NAMALWA (cell line): ENCODE results near the gene CCL4L2.
"Not testable (repeated sequence)": the region's sequence is repeated elsewhere in the genome, so short reads cannot be mapped to it uniquely, and the experiment has no call there.

Source experiments
- DNase-seq: peaks from one replicate; pipeline ENCODE4 v3.0.0-alpha.2; 2015; ENCODE audit warnings: low spot score

Gene CCL4L2

DNA sequence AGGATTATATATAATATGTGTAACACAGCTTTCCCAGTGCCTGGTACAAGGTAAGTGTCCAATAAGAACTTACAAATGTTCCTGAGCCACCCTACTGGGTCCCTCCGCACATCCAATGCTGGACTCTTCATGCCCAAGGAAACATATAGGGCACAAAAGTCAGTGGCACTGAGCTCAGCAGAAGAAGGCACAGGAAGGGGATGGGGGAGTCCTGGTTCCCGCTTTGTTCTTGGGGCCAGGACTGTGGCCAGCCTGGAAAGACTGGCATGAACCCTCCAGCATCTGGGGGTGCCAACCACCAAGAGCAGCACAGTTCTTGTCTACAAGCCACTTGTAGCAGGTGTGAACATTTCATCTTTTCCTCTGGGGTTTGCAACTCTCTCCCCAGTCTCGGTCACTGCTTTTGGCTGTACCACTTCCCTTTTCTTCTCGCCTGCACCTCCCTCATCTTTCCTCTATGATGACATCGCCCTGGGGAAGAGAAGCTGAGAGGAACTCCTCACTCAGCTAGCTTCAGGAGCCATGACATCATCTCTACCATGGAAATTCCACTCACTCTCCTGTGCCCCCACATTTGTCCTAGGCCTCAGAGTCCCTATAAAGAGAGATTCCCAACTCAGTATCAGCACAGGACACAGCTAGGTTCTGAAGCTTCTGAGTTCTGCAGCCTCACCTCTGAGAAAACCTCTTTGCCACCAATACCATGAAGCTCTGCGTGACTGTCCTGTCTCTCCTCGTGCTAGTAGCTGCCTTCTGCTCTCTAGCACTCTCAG, at the start of gene CCL4L2:
Gene CCL4L2 (plus strand): TSS at position 625 of the 773 bp plus-strand sequence.
- peak; percentile 97 for DNase-seq

GRCh38 chr17:36168836-36169235, 42.0 kb upstream of the CCL4L2 start:
- not testable (repeated sequence) for DNase-seq

- not testable (repeated sequence) for DNase-seq
Measured at GRCh38 chr17:36176536-36176935, 34.3 kb upstream of the CCL4L2 start, which contains the start of gene TBC1D3B. TSS of gene TBC1D3B (minus strand) at chr17:36176636. CDS start at chr17:36175050, 1,586 bp downstream.

DNA sequence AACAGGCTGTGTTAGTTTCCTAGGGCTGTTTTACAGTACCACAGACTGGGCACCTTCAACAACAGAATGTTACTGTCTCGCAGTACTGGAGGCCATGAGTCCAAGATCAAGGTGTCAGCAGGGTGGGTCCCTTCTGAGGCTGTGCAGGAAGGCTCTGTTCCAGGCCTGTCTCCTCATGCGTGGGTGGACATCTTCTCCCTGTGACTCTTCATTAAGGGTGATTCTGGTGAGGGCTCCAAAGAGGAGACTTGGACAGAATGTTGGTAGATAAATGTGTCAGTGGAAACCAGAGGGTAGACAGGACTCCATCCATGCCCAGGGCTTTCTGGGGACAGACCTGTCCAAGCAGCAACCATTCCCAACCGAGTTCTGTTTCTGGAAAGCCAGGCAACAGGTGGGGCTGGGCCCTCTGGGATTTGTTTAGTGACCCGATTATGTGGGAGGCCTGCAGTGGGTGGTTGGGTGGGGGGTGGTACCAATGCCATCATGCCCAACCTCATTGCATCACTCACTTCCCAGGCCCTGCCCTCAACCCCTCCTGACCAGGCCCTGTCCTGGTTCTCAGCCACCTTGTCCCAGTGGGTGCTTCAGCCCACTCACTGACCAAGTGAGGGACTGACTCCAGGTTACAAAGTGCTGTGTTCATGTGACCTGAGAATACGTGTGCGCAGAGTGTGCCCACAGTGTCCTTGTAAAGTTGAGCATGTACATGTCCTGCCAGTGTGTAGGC, 29.3 kb upstream of the CCL4L2 start:
- DNase-seq, result not testable (repeated sequence)

GRCh38 chr17:36182176-36183000, 28.5 kb upstream of the CCL4L2 start:
- no peak for DNase-seq

DNA sequence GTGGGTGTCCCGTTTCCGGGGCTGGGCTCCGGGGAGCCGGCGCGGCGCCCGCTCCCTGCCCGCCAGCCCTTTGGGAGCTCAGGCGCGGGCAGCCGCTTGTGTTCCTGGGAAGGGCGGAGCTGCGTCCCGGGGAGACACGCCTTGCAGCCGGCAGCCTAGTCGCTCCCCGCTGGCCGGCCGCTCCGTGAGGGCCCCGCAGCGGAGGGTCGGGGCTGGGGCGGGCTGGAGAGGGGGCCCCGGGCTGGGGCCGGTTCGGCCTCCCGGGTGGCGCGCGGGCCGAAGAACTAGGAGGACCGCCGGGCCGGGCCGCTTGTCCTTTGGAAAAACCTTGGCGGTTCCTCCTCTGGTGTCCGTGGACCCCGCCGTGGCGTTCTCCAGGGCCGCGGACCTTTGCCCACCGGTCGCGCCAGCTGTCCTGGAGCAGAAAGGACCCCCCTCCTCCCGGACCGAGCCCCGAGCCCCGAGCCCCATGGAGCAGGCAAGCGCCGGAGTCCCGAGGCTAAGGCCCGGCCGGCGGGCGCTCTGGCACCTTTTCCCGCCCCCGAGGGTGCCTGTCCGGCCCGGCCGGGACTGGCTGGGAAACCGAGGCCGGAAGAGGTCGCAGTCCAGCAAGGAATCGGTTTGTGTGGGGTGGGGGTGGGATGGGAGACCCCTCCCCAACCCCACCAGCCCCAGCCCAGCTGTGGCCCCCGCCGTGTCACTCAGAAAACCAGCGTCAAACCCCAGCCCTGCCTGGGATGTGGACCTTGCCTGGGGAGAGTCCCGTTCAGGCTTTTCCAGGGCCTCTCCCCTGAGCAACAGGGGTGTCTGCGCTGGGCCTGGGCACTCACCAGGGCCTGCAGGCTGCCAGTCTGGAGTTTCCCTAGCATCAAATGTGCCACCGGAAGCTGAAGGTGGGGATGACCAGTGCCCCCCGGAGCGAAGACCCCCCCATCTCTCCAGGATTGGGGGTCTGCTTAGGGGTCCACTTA, 27.6 kb upstream of the CCL4L2 start:
- DNase-seq, result no peak

DNA sequence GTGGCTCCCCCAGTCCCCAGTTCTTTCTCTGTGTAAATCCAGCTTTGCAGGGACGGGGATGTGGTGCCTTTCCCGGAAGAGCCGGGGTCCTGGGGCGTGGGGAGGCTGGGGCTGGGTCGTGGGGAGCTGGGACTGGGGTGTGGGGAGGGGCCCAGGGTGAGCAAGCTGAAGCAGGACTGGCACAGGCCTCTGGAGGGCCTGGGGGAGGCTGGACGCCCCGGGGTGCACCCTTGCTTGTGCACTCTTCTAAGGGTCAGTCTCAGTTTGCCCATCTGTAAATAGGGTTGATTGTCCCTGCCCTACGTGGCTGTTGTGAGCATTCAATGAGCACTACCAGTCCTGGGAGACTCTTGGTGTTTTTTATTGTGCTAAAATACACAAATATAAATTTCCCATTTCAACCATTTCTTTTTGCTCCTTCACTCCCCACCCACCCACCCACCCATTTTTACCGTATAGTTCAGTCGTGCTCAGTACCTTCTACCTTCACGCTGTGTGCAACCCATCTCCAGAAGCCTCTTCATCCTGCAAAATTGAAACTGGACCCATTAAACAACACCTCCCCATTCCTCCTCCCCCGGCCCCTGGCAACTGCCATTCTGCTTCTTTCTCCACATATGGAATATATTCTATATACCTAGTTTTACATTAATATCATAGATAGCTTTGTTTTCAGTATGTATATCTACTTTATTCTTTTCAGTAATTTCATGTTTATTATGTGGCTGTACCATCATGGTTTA, 26.7 kb upstream of the CCL4L2 start:
- no peak for DNase-seq

DNA sequence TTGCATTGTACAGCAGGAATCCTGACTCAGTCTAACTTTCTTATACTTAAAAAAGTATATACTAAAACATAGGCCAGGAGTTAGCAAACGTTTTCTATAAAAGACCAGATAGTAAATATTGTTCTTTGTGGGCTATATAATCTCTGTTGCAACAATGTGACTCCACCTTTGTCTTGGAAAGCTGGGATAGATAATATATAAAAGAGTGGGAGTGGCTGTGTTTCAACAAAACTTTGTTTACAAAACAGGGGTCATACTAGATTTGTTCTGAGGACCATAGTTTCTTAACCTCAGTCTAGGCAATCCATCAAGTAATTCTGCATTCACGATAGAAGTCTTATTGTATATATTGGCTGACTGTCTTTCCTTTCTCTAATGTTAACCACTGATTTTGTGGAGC, 25.4 kb upstream of the CCL4L2 start:
- DNase-seq, result no peak

DNA sequence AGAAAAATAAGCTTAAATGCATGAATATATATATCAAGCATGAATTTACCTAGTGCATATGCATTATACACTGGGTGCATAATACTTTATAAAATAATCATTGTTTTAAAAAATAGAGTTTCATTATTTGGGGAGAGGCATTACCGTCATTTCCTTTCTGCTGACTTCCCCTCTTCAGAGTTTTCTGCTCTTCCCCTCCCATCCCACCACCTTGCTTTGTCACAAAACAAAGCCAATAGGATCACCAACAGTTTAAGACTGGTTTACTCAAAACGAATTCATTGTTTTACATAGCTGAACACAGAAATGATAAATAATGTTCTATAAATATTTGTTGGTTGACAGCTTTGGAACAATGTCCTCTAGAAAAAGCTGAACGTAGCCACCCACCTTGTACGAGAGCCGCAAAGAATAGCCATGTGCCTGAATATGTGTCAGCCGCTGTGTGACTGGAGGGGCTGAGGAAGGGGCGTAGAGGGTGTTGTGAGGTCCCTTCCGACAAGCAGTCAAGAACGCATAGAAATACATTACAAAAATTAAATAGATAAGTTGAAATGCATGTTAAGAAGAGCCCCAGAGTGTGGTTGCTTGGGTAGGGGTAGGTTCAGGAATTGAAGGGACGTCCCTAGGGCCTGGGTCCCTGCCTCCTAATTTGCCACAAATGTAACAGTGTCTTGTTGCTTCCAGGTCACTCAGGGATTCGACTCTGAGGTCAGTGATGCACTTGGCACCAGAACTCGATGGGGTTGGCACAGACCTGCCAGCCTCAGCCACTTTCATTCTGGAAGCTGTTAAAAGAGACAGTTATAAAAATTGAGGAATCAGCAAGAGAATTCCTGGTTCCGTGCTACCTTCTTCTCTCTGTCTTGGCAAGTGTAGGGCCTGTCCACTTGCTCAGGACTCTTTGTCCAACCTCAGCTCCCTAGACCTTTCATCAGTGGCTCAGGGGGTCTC, 23.8 kb upstream of the CCL4L2 start:
- DNase-seq, result not testable (repeated sequence)

DNA sequence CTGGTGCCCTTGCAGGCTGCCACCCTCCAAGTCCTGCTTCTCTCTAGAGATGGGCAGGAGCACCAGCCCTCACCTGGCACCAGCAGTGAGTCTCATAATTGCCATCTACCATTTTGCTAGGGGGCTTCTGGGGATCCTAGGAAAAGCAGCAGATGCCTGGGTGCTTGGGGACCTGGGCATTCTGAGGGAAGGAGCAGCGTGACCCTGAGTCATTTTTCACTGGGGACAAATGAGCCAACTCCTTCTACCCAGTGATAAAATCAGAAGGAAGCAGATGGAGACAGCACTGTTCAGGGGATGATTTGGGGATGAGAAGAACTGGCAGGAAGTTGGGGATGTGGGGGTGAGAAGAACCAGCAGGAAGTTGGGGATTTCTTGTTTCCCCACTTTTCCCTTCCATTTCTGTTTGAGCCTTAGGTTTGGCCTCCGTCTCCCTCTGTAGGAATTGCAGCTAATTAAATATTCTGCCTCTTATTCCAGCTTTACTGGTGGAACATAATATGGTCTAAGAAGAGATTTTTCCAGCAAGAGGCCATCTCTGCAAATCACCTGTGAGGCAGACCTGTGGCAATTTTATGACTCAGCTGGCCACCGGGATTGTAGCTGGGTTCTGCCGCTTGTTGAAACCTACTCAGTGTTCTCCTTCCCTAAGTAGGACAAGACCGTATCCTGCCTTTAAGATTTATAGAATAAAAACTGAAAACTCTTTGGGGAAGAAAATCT, 22.8 kb upstream of the CCL4L2 start:
- not testable (repeated sequence) for DNase-seq

DNA sequence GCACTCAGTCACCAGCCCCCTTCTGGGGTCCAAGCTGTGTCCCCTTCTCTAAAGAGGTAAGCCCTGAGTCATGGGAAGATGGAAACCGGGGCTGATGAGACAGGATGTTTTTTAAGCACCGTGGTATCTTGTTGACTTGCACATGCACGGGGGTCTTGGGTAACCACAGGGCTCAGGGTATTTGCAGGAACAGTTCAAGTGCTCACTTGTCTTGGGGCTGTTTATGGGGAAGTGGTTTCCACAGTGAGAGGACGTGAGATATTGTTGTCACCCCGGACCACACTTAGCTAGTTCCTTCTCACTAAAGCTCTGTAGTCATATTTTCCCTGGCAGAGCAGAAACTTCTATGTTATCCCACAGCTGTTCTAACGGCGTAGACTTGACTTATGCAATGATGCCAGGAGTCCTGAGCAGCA, 22.0 kb upstream of the CCL4L2 start:
- DNase-seq, result peak; percentile 91

GRCh38 chr17:36189993-36190392, 20.9 kb upstream of the CCL4L2 start:
- not testable (repeated sequence) for DNase-seq

DNA sequence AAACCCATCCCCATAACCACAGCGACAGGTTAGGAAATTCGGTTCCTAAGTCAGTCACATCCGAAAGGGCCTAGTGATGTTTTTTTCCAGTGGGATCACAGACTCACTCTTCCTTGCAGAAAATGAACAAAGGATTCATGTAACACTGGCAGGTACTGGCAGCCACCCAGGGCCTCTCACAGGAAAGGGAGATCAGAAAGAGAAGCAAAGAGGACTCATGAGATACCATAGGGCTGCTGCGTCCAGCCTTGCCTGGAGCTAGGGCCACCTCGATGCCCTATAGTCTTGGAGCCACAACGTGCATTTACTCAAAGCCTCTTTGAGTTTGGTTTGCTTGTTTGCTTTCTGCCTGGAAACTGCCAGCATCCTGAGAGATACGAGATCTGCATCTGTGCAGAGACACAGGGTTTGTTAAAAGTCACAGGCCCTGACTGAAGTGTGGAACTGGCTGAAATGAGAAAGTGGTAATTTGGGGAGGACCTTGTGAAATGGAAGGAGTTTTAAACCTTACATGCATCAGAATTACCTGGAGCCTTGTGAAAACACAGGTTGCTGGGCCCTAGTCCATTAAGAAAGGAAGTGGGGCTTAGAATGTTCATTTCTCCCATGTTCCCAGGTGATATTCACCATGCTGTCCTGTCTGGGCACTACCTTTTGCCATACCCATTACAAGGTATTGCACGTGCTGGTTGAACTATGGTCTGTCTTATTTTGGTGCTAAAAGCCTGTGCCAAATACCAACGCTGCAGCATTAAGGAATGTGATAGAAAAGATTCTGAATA, 20.1 kb upstream of the CCL4L2 start:
- not testable (repeated sequence) for DNase-seq

DNA sequence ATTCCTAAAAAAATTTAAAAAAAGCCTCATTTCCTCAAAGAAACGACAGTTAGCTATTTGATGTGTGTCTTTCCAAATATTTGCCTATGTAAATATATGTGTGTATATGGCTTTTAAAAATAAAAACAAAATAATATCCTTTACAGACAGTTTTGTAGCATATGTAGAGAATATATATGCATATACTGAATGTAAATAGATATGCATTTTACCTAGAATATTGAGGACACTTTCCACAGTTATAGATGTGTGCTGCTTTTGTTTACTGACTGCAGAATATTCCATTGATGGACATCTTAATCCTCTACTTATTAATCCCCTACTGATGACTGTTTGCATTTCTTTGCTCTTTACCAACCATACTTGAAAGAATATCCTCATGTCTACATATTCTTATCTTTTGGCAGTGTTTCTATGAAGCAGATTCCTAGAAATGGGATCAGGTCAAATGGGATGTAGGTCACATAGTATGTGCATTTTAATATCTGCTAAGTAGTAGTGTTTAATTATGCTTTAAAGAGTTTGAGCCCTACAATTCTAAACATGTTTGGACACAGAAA, 17.6 kb upstream of the CCL4L2 start:
- peak; percentile 37 for DNase-seq

GRCh38 chr17:36194147-36194831, 16.6 kb upstream of the CCL4L2 start:
- not testable (repeated sequence) for DNase-seq

DNA sequence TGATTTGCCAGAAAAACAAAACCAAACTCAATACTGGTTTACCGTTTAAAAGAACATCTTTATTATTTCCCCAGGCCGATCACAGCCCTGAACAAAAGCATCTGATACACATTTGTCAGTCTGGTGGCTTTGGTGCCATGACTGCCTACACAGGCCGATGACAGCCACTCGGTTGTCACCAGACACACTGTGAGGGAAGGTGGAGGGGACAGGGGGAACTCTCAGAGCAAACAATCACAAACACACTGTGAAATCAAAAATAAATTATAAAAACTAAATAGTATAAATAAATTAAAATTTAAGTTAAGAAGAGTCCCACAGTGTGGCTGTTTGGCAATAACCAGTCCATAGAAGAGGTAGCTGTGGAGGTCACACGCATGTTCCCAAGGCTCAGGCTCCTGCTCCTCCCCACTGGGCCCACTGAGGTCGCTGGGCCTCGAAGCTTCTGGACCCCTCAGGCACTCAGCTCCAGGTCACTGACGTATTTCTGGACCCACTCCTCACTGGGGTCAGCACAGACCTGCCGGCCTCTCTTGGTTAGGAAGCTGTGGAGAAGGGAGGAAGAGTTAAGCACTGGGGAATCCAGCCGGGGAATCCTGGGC, 15.9 kb upstream of the CCL4L2 start:
- DNase-seq, result peak; percentile 33
